Measurements from ENCODE around the gene NUAK2. TPM values are rescaled to one million over a fixed set of nuclear protein-coding genes. Genes with fewer than 3 reads are reported as not detected.

The NUAK2 gene
- total and polyA plus RNA-seq, 2 donors (not counting 3 experiments of a cell fraction or from before 2014, with no cell fraction given): 1.8 to 2.5 TPM

DNA sequence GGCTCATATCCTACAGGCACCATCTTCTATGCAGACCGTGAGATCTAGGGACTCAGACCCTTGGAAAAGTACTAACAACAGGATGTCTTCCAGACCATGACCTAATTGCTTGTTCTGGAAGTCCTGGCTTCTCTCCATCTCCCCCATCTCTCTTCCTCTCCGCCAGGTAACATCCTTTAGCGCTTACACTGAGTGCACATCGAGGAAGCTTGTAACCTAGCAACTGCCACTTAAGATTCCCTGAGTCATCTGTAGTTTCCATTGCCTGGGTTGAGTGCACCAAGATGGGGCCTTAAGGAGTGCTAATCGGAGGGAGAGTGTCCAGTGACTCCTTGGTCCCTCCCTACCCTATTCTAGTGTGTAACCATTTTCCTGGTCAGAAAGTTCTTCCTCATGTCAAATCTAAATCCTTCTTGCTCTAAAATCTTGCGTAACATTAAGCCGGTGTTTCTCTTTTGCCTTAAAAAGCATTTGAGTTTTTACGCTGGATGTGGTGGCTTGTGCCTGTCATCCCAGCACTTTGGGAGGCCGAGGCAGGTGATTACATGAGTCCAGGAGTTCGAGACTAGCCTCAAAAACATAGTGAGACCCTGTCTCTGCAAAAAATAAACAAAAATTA, 25.5 kb upstream of the NUAK2 start:
- Histone ChIP-seq H3K4me2 (ENCODE audit: insufficient read depth, low read length) (no peak overlapping the region), H3K79me2 (ENCODE audit: control insufficient read depth, insufficient read depth, low read length) (no peaks in the 10 kb centered on the region), H3K9ac (replicated peaks; ENCODE audit: extremely low read depth, insufficient read depth, low read length) (no peak overlapping the region), H3K27me3 (ENCODE audit: control insufficient read depth in 2 of 2, insufficient read depth in 2 of 2, low read length in 2 of 2) (peaks cover 60 to 72% of the 10 kb centered on the region in 2 experiments), H3K9me3 (replicated peaks; ENCODE audit: control insufficient read depth, insufficient read depth, low read length) (no peaks in the 10 kb centered on the region), H3K9me1 (replicated peaks; ENCODE audit: control insufficient read depth, extremely low read depth, insufficient read depth, low read length) (no peaks in the 10 kb centered on the region), H3K4me3 (replicated peaks in 1 of 3; ENCODE audit: insufficient read depth in 1 of 3, low read depth in 1 of 3, low read length in 3 of 3) (no peak overlapping the region), H3K27ac (ENCODE audit: insufficient read depth, low read depth, low read length) (no peak overlapping the region), H3K36me3 (ENCODE audit: control insufficient read depth in 2 of 2, extremely low read depth in 1 of 2, insufficient read depth in 2 of 2, low read length in 2 of 2) (no peaks in the 10 kb centered on the region), H3K4me1 (ENCODE audit: control insufficient read depth, extremely low read depth, insufficient read depth, low read length) (no peaks in the 10 kb centered on the region), H2AFZ (ENCODE audit: low read depth, low read length) (no peak overlapping the region), H4K20me1 (replicated peaks; ENCODE audit: control insufficient read depth, extremely low read depth, insufficient read depth, low read length) (no peaks in the 10 kb centered on the region)
- dilution Hi-C loops (cut with MboI; ENCODE audit: extremely low pct_ligation_motif_present, low sequenced_read_pairs) (no loop called here), intact Hi-C loops (cut with micrococcal nuclease) (no loop called here)
- CTCF ChIA-PET: interaction anchor here (1.2 to 4.9 kb wide), 2 partner anchors 11 to 138 kb away, joined by 3 to 23 read pairs; no protein-coding TSS in a partner anchor
- POLR2A ChIA-PET: no interaction called here
- TF ChIP-seq FOS (IDR thresholded peaks at IDR 0.05; ENCODE audit: borderline replicate concordance, insufficient read depth, low read length) (no peak), GATA2 (IDR thresholded peaks at IDR 0.05; ENCODE audit: insufficient read depth, insufficient read length, low read depth, low read length) (no peak), JUN (IDR thresholded peaks at IDR 0.05; ENCODE audit: borderline replicate concordance, insufficient read depth, insufficient read length, low read depth) (no peak), POLR2A (IDR thresholded peaks at IDR 0.05; ENCODE audit: low read depth, low read length) (no peak), EZH2 (IDR thresholded peaks at IDR 0.05; ENCODE audit: borderline replicate concordance, low read depth, low read length, severe bottlenecking) (no peak), MAX (IDR thresholded peaks at IDR 0.05; ENCODE audit: insufficient read depth, insufficient read length) (no peak), MYC (IDR thresholded peaks at IDR 0.05; ENCODE audit: low read depth, low read length) (no peak), POLR2AphosphoS5 (IDR thresholded peaks at IDR 0.05; ENCODE audit: insufficient read depth, low read depth, low read length) (no peak)
- TF ChIP-seq, protein P1, sequence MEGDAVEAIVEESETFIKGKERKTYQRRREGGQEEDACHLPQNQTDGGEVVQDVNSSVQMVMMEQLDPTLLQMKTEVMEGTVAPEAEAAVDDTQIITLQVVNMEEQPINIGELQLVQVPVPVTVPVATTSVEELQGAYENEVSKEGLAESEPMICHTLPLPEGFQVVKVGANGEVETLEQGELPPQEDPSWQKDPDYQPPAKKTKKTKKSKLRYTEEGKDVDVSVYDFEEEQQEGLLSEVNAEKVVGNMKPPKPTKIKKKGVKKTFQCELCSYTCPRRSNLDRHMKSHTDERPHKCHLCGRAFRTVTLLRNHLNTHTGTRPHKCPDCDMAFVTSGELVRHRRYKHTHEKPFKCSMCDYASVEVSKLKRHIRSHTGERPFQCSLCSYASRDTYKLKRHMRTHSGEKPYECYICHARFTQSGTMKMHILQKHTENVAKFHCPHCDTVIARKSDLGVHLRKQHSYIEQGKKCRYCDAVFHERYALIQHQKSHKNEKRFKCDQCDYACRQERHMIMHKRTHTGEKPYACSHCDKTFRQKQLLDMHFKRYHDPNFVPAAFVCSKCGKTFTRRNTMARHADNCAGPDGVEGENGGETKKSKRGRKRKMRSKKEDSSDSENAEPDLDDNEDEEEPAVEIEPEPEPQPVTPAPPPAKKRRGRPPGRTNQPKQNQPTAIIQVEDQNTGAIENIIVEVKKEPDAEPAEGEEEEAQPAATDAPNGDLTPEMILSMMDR (IDR thresholded peaks at IDR 0.05; ENCODE audit: extremely low read depth in 1 of 2, insufficient read depth in 1 of 2, low read depth in 1 of 2, low read length in 2 of 2): no peak
- FAIRE-seq: no peak
- DNase-seq (ENCODE audit: low read depth, low spot score): no peak
- no TSS peak for BruUV-seq (replicated peaks)
